K562 (cell line): ENCODE data around the gene ATG10. TPM values are rescaled to one million over a fixed set of nuclear protein-coding genes. Genes with fewer than 3 reads are reported as not detected.

Experiments used
- POLR2AphosphoS2 ChIP-seq: IDR thresholded peaks from 2 replicates; pipeline ENCODE4 v1.6.1; 2012; ENCODE audit warnings: low read length, improper control_type of control experiment
- ZBTB40 ChIP-seq, 2 experiments: fragments of 450-650 bp in 1 of 2; sonication (generic) in 1 of 2; formaldehyde crosslinking in 1 of 2; IDR thresholded peaks; 2 replicates each; pipeline versions ENCODE4 v1.7.1 to v1.9.0; 2016 to 2022; ENCODE audit warnings: inconsistent platforms in 1 of 2, mild to moderate bottlenecking in 1 of 2, missing genetic modification reagents in 1 of 2
- polyA plus RNA-seq, 8 experiments: library from polyadenylated mRNA; depleted of rRNA in 4 of 8; stranded (reverse) in 5 of 8; unstranded in 3 of 8; fragments of >200 nt; fragmentation: Nextera tagmentation in 2 of 8; fragmentation: Illumina TruSeq in 1 of 8; extraction: Ambion mirVana in 2 of 8; extraction: Trizol in 1 of 8; gene quantifications; 2 replicates each; pipeline versions ENCODE4 v1.2.1 to v1.2.3, GENCODE V29; 2011 to 2014; ENCODE audit warnings: inconsistent platforms in 1 of 8, missing spikeins in 1 of 8
- total RNA-seq, 7 experiments: library from RNA; depleted of rRNA in 6 of 7; stranded (reverse); fragments of >200 nt in 6 of 7; fragmentation: Illumina TruSeq in 2 of 7; extraction: Trizol in 2 of 7; gene quantifications; 2 replicates each; pipeline versions ENCODE4 v1.2.1 to v1.2.3, GENCODE V29; 2011 to 2021; ENCODE audit warnings: low replicate concordance in 1 of 7

ATG10 gene
- total and polyA plus RNA-seq, 9 of the 15 experiments (the other 6 are each of a cell fraction or from before 2014, with no cell fraction given): 7.0 to 18.8 (median 14.6) TPM

- TF ChIP-seq ZBTB40 (IDR thresholded peaks at IDR 0.05) (no peak), ZBTB40 (CRISPR knock-in tag; IDR thresholded peaks at IDR 0.05) (no peak), POLR2AphosphoS2 (no peak)
These were observed 39.9 kb downstream of the ATG10 start (continued) for GRCh38 chr5:82011761-82012160.
